ENCODE data around the gene NXF3.
"Not testable (repeated sequence)": the region's sequence is repeated elsewhere in the genome, so short reads cannot be mapped to it uniquely, and the experiment has no call there.

NXF3 gene

GRCh38 chrX:103033371-103033770, 59.6 kb downstream of the NXF3 start:
- DNase-seq (ENCODE audit: low read depth), result not testable (repeated sequence)
